Stimulated activated CD8-positive, alpha-beta memory T cell treated with anti-CD3 and anti-CD28 coated beads, Interleukin-15, amount 100 ng/mL, for 4 hours (primary cell): ENCODE data around the gene SULT1E1.
"Not testable (repeated sequence)": the region's sequence is repeated elsewhere in the genome, so short reads cannot be mapped to it uniquely, and the experiment has no call there.

Source experiments
- DNase-seq, 2 donors: peaks; one replicate each; pipeline ENCODE4 v3.0.0-alpha.2; 2020; ENCODE audit warnings: low read depth in 2 of 2

The SULT1E1 gene

DNA sequence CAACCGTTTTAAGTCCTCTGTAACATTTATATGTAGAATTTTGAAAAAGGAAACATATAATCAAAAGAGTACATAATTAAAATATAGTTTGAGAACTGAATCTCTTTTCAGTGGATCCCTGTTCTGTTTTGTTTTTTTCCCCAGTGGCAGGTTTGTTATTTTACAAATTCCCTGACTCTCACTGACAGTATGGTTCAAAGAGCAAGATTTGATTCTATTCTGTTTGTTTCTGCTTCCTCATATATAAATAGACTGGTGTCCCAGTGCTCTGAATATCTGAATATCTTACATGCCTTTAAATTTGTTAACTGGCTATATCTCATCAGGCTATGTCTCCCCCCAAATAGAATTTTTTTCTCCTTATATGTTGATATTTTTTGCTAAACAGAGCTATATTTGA is 16.6 kb downstream of the SULT1E1 start:
- no peak for DNase-seq

DNA sequence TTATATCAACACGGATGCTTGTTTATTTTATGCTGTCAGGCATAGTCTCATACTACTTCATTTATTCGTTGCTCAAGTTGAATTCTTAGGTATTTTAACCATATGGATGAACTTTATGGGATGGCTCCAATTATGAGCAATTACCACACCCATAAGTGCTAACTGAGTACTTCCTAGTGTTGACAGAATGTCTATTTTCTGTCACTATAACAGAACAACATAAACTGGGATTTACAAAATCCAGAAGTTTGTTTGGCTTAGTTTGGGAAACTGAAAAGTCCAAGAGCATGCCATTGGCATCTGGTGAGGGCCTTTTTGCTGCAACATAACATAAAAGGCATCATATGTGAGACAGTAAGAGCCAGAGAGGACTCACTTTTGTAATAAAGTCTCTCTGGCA is 21.0 kb downstream of the SULT1E1 start:
- DNase-seq: no peak

GRCh38 chr4:69836287-69836686 is 23.7 kb downstream of the SULT1E1 start:
- DNase-seq: no peak

DNA sequence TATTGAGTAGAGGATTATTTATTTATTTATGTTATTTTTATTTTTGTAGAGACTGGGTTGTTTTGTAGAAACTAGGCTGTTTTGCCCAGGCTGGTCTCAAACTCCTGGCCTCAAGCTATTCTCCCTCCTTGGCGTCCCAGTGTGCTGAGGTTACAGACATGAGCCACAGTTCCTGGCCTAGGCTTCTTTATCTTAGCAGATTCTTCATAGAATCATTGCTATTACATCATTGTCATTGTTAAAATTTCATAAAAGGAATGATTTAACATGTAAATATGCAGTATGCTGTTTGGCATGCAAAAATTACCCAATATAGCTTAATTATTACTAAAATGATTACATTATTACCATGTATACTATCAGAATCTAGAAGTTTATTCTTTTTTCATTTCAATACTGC is 24.2 kb downstream of the SULT1E1 start:
- no peak for DNase-seq

- no peak for DNase-seq
These were observed 26.7 kb downstream of the SULT1E1 start for GRCh38 chr4:69833251-69833650.

DNA sequence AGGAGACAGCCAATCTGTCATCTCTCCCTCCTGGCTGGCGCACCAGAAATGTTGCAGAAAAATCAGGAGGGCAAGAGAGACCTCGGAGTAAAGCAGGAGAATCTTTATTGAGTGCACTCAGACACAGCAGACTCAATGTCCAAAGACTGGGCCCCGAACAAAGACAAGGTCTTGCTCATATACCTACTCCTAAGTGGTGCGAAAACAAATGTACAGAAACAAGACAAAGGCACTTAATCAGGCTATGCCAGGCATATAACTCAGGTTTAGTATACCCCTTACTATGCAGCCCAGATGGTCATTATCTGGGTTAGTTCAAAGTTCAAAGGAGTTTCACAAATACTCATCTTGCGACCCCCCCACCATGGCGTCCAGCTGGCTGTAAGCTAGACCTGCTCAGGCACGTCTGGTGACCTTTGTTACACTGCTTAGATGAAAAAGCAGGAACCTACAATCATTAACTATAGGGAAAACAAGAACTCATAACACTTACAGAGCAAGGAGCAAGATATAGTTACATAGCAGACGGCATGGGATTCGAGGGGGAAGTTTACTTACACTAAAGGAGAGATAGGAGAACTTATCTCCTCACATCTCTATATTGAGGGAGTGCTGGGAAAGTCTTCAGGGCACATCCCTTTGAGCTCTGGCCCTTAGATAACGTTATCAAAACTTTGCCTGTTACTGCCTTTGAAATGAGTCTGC is 27.5 kb downstream of the SULT1E1 start:
- DNase-seq: no peak

GRCh38 chr4:69831646-69832325 is 28.2 kb downstream of the SULT1E1 start:
- DNase-seq: no peak

GRCh38 chr4:69831270-69831627 is 28.7 kb downstream of the SULT1E1 start:
- no peak for DNase-seq

DNA sequence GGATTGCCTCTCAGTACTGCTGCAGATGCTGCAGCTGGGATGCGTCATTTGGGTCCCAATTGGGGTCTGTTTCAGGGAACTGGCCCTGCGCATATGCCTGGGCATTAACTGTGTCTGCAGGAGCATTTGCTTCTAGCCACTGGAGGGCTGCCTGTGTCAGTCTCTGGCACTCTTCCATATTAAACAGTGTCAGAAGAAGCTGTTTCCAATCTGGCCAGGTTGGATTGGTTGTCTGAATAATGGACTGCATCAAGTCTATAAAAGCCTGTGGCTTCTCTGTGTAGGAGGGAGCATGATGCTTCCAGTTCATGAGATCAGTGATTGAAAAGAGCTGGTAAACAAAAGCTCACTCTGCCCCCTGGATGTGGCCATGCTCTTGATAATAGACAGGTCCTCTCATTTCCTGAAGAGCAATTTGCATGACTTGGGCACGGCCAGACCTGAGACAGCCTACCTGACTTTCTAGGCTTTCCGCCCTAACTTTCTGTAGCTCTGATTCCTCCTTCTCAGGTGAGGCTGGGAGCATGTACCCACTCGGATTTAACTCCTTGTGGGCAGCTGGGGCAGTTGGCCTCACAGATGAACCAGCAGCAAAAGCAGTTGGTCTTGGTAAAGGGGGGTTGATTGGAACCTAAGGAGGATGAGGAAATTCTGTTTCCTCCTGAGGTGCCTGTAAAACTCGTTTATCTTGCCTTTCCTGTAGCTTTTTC is 29.2 kb downstream of the SULT1E1 start:
- DNase-seq: no peak

- no peak for DNase-seq
These were observed 29.8 kb downstream of the SULT1E1 start for GRCh38 chr4:69830192-69830559.

GRCh38 chr4:69829678-69830077 is 30.3 kb downstream of the SULT1E1 start:
- DNase-seq: no peak

DNA sequence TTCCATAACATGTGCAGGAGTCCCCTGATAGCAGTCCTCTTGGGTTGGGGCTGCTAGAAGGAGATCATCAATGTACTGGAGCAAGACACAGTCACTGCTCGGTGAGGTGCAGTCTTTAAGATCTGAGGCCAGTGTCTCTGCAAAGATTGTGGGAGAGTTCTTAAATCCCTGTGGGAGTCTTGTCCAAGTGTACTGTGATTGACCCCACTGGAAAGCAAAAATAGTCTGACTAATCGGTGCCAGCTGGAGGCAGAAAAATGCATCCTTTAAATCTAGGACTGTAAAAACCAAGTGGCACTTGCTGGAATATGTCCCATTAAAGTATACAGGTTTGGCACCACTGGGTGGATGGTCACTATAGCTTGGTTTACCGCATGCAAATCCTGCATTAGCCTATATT is 31.1 kb downstream of the SULT1E1 start:
- no peak for DNase-seq

GRCh38 chr4:69825056-69825455 is 34.9 kb downstream of the SULT1E1 start:
- DNase-seq: not testable (repeated sequence)

- DNase-seq: peak in 1 of 2 donors; percentile 19
These were observed 36.3 kb downstream of the SULT1E1 start for GRCh38 chr4:69823481-69824186.

GRCh38 chr4:69823048-69823447 is 36.9 kb downstream of the SULT1E1 start:
- DNase-seq: no peak

DNA sequence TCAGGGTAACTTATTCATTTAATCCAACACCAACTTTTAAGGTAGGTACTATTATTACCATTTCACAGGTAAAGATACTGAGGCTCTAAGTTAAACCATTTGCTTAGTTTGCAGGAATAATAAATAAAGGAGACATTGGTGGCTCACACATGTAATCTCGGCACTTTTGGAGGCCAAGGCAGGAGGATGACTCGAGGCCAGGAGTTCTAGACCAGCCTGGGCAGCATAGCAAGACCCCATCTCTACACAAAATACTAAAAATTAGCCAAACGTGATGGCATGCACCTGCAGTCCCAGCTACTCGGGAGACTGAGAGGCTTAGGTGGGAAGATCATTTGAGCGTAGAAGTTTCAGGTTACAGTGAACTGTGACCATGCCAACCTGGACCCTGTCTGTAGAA is 37.7 kb downstream of the SULT1E1 start:
- DNase-seq: no peak

GRCh38 chr4:69818060-69818639 is 41.8 kb downstream of the SULT1E1 start:
- no peak for DNase-seq

DNA sequence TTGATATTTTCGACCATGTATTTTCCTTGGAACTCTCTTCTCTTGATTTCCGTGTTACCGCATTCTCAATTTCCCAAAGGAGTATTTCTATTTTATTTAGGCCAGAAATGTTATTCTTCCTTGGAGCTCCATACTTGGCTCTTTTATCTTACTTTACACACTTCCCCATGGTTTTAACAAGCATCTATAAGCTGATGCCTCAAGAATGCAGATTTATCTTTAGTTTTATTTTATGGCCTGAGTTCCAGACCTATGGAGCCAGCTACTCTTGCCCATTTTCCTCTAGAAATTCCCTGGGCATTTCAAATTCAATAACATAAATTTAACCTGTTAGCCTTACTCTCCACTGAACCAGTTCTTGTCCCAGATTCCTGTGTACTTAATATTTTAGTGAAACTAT is 43.7 kb downstream of the SULT1E1 start:
- DNase-seq: no peak

DNA sequence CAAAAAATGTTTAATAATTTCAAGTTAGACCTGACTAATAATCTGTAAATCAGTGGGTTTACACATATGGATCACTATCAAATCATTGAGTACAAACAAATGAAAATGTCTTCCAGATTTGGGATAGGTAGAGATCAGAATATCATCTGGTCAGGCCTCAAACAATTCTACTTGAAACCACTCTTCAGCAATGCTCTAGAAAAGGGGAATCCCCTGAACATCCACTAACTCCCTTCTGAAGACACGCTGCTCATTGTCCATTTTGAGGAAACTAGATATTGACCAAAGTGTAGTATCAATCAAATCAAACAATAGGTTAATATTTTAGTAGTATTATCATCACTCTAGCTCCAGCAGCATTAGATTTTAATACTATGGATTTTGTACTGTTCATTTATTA is 46.3 kb downstream of the SULT1E1 start:
- DNase-seq: no peak

GRCh38 chr4:69811166-69811565 is 48.8 kb downstream of the SULT1E1 start:
- no peak for DNase-seq

DNA sequence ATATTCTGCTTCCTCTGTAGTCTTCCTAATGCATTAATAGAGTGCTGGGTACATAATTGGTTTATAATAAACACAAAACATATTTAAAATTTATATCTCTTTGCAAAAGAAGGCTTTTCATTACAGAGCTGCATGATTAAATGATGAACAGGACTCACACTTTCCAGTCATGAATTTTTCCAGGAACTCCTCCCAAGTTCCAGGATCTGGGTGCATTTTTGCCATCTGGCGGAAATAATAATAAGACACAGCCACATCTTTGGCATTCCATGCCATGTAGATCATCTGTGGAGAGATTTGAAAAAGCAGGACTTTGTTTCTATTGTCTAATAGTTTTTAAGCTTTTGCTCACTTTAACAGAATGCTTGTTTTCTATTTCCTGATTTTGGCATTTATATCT is 59.3 kb downstream of the SULT1E1 start:
- no peak for DNase-seq

DNA sequence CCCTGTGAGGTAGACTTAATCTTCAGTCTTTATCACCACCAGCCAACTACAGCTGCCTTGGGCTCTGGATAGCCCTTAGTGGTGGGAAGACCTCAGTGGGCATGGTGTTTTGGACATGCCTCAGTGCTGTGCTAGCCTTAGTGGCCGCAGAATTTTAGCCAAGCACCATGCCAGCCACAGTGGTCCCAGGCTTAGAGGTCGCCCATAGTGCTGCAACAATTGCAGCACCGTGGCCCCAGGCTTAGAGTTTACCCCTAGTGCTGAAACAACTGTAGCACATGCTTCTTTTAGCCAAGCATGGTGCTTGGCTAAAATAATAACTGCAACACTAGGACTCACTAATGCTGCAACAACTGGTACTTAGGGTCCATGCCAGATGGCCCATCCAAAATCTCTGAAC is 60.6 kb downstream of the SULT1E1 start:
- no peak for DNase-seq
